DND-41 (cell line): ENCODE results near the gene ABI3BP.

Experiments
- CTCF ChIP-seq: IDR thresholded peaks from 2 replicates; pipeline ENCODE4 v1.5.1; 2012; ENCODE audit warnings: borderline replicate concordance, low read length, moderate library complexity, mild to moderate bottlenecking; ENCODE audit not compliant: poor library complexity, severe bottlenecking; ENCODE audit errors: extremely low read depth
- EZH2 ChIP-seq: IDR thresholded peaks from 3 replicates; pipeline ENCODE4 v1.6.1; 2012; ENCODE audit warnings: borderline replicate concordance, low read depth, mild to moderate bottlenecking, moderate library complexity, low read length, inconsistent platforms; ENCODE audit not compliant: severe bottlenecking

GRCh38 chr3:100717637-100718487 lies 275.4 kb downstream of the ABI3BP start:
- TF ChIP-seq CTCF (no peak), EZH2 (no peak)
